GM13977 (cell line): ENCODE measurements around the gene SHOX.

Experiments used
- DNase-seq: peaks from one replicate; pipeline ENCODE4 v3.0.0; 2012; ENCODE audit warnings: low spot score
- CTCF ChIP-seq: IDR thresholded peaks from 2 replicates; pipeline ENCODE4 v1.5.1; 2012; ENCODE audit warnings: mild to moderate bottlenecking, control low read depth; ENCODE audit not compliant: insufficient read depth; ENCODE audit errors: extremely low read depth, missing control alignments
- in situ Hi-C: fragments of 300-500 bp; cut with MboI; formaldehyde crosslinking; loops from one replicate; pipeline ENCODE4 v1.12.0; 2022; ENCODE audit warnings: low sequenced_read_pairs, low pct_unique_long_range_greater_than_20kb, mixed read lengths, inconsistent platforms; ENCODE audit not compliant: unreplicated experiment

The SHOX gene

GRCh38 chrX:633985-634958 lies 3.7 kb downstream of the SHOX start:
- TF ChIP-seq CTCF = no peak
- in situ Hi-C loops = no loop called here
- no peak for DNase-seq

- no peak for DNase-seq
- TF ChIP-seq CTCF = no peak
- in situ Hi-C loops = no loop called here
Observed at GRCh38 chrX:635428-636090, 5.0 kb downstream of the SHOX start.

- in situ Hi-C loops = no loop called here
- TF ChIP-seq CTCF = no peak
- no peak for DNase-seq
Observed at GRCh38 chrX:636981-637659, 6.5 kb downstream of the SHOX start.

GRCh38 chrX:637660-638481 lies 7.3 kb downstream of the SHOX start:
- no peak for TF ChIP-seq CTCF
- in situ Hi-C loops = no loop called here
- no peak for DNase-seq

- TF ChIP-seq CTCF = no peak
- DNase-seq = no peak
- in situ Hi-C loops = no loop called here
Observed at GRCh38 chrX:638482-639131, 8.0 kb downstream of the SHOX start.
